ENCODE results near the gene KLRC4.

GRCh38 chr12:10386857-10387256 is 22.7 kb downstream of the KLRC4 start:
- TF ChIP-seq CTCF (IDR thresholded peaks at IDR 0.05; ENCODE audit: low read depth, low read length) (no peak), EZH2phosphoT487 (IDR thresholded peaks at IDR 0.05; ENCODE audit: low read depth) (no peak)

All from OCI-LY3 (cell line).